HL-60 (cell line): ENCODE measurements around the gene S1PR2.

Experiments
- GABPA ChIP-seq: IDR thresholded peaks from 2 replicates; pipeline ENCODE4 v1.6.1; 2012; ENCODE audit warnings: low read depth
- POLR2AphosphoS5 ChIP-seq: IDR thresholded peaks from 2 replicates; pipeline ENCODE4 v1.6.1; 2012; ENCODE audit warnings: low read depth
- REST ChIP-seq: IDR thresholded peaks from 2 replicates; pipeline ENCODE4 v1.6.1; 2012; ENCODE audit warnings: low read depth; ENCODE audit not compliant: insufficient replicate concordance
- TF ChIP-seq, protein P1 (sequence below): IDR thresholded peaks from one replicate; pipeline ENCODE4 v1.5.1; 2011; ENCODE audit warnings: low read length, control low read depth, inconsistent platforms; ENCODE audit not compliant: insufficient read depth

DNA sequence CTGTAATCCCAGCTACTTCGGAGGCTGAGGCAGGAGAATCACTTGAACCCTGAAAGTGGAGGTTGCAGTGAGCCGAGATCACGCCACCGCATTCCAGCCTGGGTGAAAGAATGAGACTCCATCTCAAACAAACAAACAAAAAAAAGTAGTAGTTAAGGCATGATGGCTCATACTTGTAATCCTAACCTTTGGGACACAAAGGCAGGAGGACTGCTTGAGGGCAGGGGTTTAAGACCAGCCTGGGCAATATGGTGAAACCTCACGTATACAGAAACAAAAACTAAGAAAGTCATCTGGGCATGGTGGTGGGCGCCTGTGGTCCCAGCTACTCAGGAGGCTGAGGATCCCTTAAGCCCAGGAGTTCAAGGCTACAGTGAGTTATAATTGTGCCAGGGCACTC is 38.2 kb downstream of the S1PR2 start:
- TF ChIP-seq POLR2AphosphoS5 (no peak), REST (no peak), GABPA (no peak)
- TF ChIP-seq, protein P1, sequence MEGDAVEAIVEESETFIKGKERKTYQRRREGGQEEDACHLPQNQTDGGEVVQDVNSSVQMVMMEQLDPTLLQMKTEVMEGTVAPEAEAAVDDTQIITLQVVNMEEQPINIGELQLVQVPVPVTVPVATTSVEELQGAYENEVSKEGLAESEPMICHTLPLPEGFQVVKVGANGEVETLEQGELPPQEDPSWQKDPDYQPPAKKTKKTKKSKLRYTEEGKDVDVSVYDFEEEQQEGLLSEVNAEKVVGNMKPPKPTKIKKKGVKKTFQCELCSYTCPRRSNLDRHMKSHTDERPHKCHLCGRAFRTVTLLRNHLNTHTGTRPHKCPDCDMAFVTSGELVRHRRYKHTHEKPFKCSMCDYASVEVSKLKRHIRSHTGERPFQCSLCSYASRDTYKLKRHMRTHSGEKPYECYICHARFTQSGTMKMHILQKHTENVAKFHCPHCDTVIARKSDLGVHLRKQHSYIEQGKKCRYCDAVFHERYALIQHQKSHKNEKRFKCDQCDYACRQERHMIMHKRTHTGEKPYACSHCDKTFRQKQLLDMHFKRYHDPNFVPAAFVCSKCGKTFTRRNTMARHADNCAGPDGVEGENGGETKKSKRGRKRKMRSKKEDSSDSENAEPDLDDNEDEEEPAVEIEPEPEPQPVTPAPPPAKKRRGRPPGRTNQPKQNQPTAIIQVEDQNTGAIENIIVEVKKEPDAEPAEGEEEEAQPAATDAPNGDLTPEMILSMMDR, result no peak
